WERI-Rb-1 (cell line): ENCODE data around the gene IMMP1L.

Experiments used
- DNase-seq: peaks from one replicate; pipeline ENCODE4 v3.0.0-alpha.2; 2020
- H3K27ac ChIP-seq: fragments of 250-450 bp; sonication (Bioruptor Pico); 2 replicates; pipeline ENCODE4 v1.5.1; 2020; ENCODE audit warnings: mild to moderate bottlenecking, moderate library complexity
- H3K27me3 ChIP-seq: fragments of 250-450 bp; sonication (Bioruptor Pico); 2 replicates; pipeline ENCODE4 v1.5.1; 2021; ENCODE audit warnings: mild to moderate bottlenecking, low read depth, moderate library complexity; ENCODE audit not compliant: insufficient read depth, severe bottlenecking
- H3K36me3 ChIP-seq: fragments of 250-450 bp; sonication (Bioruptor Pico); 2 replicates; pipeline ENCODE4 v1.5.1; 2020; ENCODE audit warnings: mild to moderate bottlenecking, moderate library complexity
- H3K4me3 ChIP-seq: 2 replicates; pipeline ENCODE4 v1.5.1; 2011; ENCODE audit warnings: low read depth, mild to moderate bottlenecking, control low read depth, low read length
- H3K9me3 ChIP-seq: fragments of 250-450 bp; sonication (Bioruptor Pico); 2 replicates; pipeline ENCODE4 v1.5.1; 2021; ENCODE audit warnings: mild to moderate bottlenecking, moderate library complexity; ENCODE audit not compliant: severe bottlenecking
- CTCF ChIP-seq: IDR thresholded peaks from 2 replicates; pipeline ENCODE4 v1.5.1; 2011; ENCODE audit warnings: low read depth, mild to moderate bottlenecking, control low read depth, inconsistent platforms, low read length

The IMMP1L gene

GRCh38 chr11:31484497-31484896 lies 24.9 kb downstream of the IMMP1L start:
- DNase-seq, result no peak
- 0 out of 2 replicates have a peak, but pooled peaks cover 2% of the 10 kb centered on the region for H3K36me3 ChIP-seq
- no peaks in the 10 kb centered on the region for H3K9me3 ChIP-seq
- no peak for TF ChIP-seq CTCF
- H3K27ac ChIP-seq, result no peak overlapping the region
- H3K4me3 ChIP-seq, result no peak overlapping the region
- no peaks in the 10 kb centered on the region for H3K27me3 ChIP-seq

- peak; percentile 9 for DNase-seq
- no peaks in the 10 kb centered on the region for H3K9me3 ChIP-seq
- no peak for TF ChIP-seq CTCF
Measured at GRCh38 chr11:31480930-31481329, 28.5 kb downstream of the IMMP1L start.

GRCh38 chr11:31479066-31479465 lies 30.4 kb downstream of the IMMP1L start:
- TF ChIP-seq CTCF, result no peak

More at GRCh38 chr11:31480930-31481329, 28.5 kb downstream of the IMMP1L start:
- H3K27ac ChIP-seq, result no peak overlapping the region
- no peak overlapping the region for H3K4me3 ChIP-seq
- no peaks in the 10 kb centered on the region for H3K27me3 ChIP-seq
- H3K36me3 ChIP-seq, result no peaks in the 10 kb centered on the region

GRCh38 chr11:31478223-31478590 lies 31.2 kb downstream of the IMMP1L start:
- Histone ChIP-seq H3K27ac (no peak overlapping the region), H3K9me3 (no peaks in the 10 kb centered on the region), H3K27me3 (no peaks in the 10 kb centered on the region), H3K36me3 (no peaks in the 10 kb centered on the region), H3K4me3 (no peak overlapping the region)
- no peak for DNase-seq
- no peak for TF ChIP-seq CTCF

More at GRCh38 chr11:31479066-31479465, 30.4 kb downstream of the IMMP1L start:
- H3K4me3 ChIP-seq, result no peak overlapping the region
- no peaks in the 10 kb centered on the region for H3K36me3 ChIP-seq
- DNase-seq, result no peak
- no peaks in the 10 kb centered on the region for H3K27me3 ChIP-seq
- H3K9me3 ChIP-seq, result no peaks in the 10 kb centered on the region
- H3K27ac ChIP-seq, result no peak overlapping the region

GRCh38 chr11:31477528-31478222 lies 31.7 kb downstream of the IMMP1L start:
- Histone ChIP-seq H3K4me3 (no peak overlapping the region), H3K27ac (no peak overlapping the region), H3K9me3 (no peaks in the 10 kb centered on the region), H3K36me3 (no peaks in the 10 kb centered on the region), H3K27me3 (no peaks in the 10 kb centered on the region)
- peak; percentile 68 for DNase-seq
- no peak for TF ChIP-seq CTCF

GRCh38 chr11:31474083-31474482 lies 35.3 kb downstream of the IMMP1L start:
- Histone ChIP-seq H3K4me3 (no peak overlapping the region), H3K27me3 (no peaks in the 10 kb centered on the region), H3K36me3 (no peaks in the 10 kb centered on the region), H3K27ac (no peak overlapping the region), H3K9me3 (no peaks in the 10 kb centered on the region)
- TF ChIP-seq CTCF, result no peak
- DNase-seq, result no peak
